Stomach (tissue), 9 donors: ENCODE results near the gene DIS3L2. TPM values are rescaled to one million over a fixed set of nuclear protein-coding genes. Genes with fewer than 3 reads are reported as not detected.

ENCODE experiments used
- DNase-seq, 2 donors: peaks; one replicate each; pipeline versions ENCODE4 v3.0.0 to v3.0.0-alpha.2; 2013 to 2019
- H3K27ac ChIP-seq, 5 donors: fragments of 200-600 bp in 4 of 5; sonication (generic) in 4 of 5; one replicate each; pipeline ENCODE4 v1.5.1; 2013 to 2019; ENCODE audit warnings: mild to moderate bottlenecking in 1 of 5, moderate library complexity in 1 of 5
- H3K27me3 ChIP-seq, 3 donors: fragments of 200-600 bp; sonication (generic); one replicate each; pipeline ENCODE4 v1.5.1; 2017 to 2019; ENCODE audit warnings: mixed run types in 1 of 3
- H3K36me3 ChIP-seq, 4 donors: fragments of 200-600 bp; sonication (generic); 1 replicate in 3 of 4; 2 replicates in 1 of 4; pipeline ENCODE4 v1.5.1; 2016 to 2019
- H3K4me1 ChIP-seq, 4 donors: fragments of 200-600 bp; sonication (generic); one replicate each; pipeline ENCODE4 v1.5.1; 2016 to 2019
- H3K4me3 ChIP-seq, 4 donors: fragments of 200-600 bp; sonication (generic) in 3 of 4; one replicate each; pipeline ENCODE4 v1.5.1; 2016 to 2019; ENCODE audit warnings: mild to moderate bottlenecking in 1 of 4
- H3K9me3 ChIP-seq, 4 donors: fragments of 200-600 bp; sonication (generic); one replicate each; pipeline ENCODE4 v1.5.1; 2016 to 2019
- EP300 ChIP-seq: sonication (generic); formaldehyde crosslinking; IDR thresholded peaks from one replicate; pipeline ENCODE4 v1.6.1; 2017; ENCODE audit warnings: antibody characterized with exemption
- POLR2A ChIP-seq, 4 donors: fragments of 450-650 bp; IDR thresholded peaks; one replicate each; pipeline ENCODE4 v1.6.1; 2016; ENCODE audit warnings: antibody characterized with exemption in 4 of 4, control low read depth in 2 of 4, mild to moderate bottlenecking in 1 of 4, moderate library complexity in 1 of 4
- POLR2AphosphoS5 ChIP-seq, 3 donors: sonication (generic); formaldehyde crosslinking; IDR thresholded peaks; one replicate each; pipeline ENCODE4 v1.6.1; 2016; ENCODE audit warnings: antibody characterized with exemption in 3 of 3
- WGBS, 5 donors: extraction: QIAGEN DNeasy Blood & Tissue Kit in 3 of 5; methylation state at CpG; one replicate each; pipeline versions ENCODE4 v1.1.5 to v1.1.7; 2013 to 2018; 5-methylcytosine and 5-hydroxymethylcytosine counted together
- intact Hi-C: fragments of 100-400 bp; cut with DNase I; formaldehyde crosslinking; loops from one replicate; pipeline ENCODE4 v1.15.1; 2023; ENCODE audit warnings: low total_unique reads
- polyA plus RNA-seq, 3 donors: library from polyadenylated mRNA; stranded (reverse); fragments of 200-250 nt; gene quantifications; one replicate each; pipeline ENCODE4 v1.2.3, GENCODE V29; 2013
- total RNA-seq, 5 donors: library from RNA; depleted of rRNA; stranded (reverse); fragments of >200 nt; gene quantifications; one replicate each; pipeline versions ENCODE4 v1.1.0 to v1.2.3, GENCODE V29; 2014 to 2016
- TF ChIP-seq, protein P1 (sequence below), 7 experiments: fragments of 450-650 bp in 4 of 7; fragments of 200-600 bp in 3 of 7; sonication (generic) in 3 of 7; IDR thresholded peaks; one replicate each; pipeline ENCODE4 v1.5.1; 2016 to 2019; ENCODE audit warnings: antibody characterized with exemption in 7 of 7, control low read depth in 2 of 7, mild to moderate bottlenecking in 1 of 7
- donor health status: healthy with polysubstance abuse.
- donor health status: Bipolar disorder and iron deficiency.
- donor health status: healthy.

Gene DIS3L2
- total and polyA plus RNA-seq, 8 donors: 10.4 to 124 (median 26.8) TPM

DNA sequence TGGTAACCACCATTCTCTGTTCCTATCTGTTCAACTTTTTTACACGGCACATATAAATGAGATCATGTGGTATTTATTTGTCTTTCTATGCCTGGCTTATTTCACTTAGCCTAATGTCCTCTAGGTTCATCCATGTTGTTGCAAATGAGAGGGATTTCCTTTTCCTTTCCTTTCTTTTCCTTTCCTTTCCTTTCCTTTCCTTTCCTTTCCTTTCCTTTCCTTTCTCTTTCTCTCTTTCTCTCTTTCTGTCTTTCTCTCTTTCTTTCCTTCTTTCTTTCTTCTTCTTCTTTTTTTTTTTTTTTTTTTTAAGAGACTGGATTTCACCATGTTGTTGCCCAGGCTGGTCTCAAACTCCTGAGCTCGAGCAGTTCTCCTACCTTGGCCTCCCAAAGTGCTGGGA, 38.9 kb downstream of the DIS3L2 start:
- Histone ChIP-seq H3K36me3 (no peaks in the 10 kb centered on the region), H3K27me3 (no peaks in the 10 kb centered on the region), H3K4me3 (no peak overlapping the region), H3K4me1 (peaks cover 0 to 23% (median 8%) of the 10 kb centered on the region in 4 donors), H3K9me3 (no peaks in the 10 kb centered on the region), H3K27ac (no peak overlapping the region)
- WGBS, 5 donors: 93 to 98% (median 94%) methylated on average over 2 of the region's 2 CpGs
- TF ChIP-seq, protein P1, sequence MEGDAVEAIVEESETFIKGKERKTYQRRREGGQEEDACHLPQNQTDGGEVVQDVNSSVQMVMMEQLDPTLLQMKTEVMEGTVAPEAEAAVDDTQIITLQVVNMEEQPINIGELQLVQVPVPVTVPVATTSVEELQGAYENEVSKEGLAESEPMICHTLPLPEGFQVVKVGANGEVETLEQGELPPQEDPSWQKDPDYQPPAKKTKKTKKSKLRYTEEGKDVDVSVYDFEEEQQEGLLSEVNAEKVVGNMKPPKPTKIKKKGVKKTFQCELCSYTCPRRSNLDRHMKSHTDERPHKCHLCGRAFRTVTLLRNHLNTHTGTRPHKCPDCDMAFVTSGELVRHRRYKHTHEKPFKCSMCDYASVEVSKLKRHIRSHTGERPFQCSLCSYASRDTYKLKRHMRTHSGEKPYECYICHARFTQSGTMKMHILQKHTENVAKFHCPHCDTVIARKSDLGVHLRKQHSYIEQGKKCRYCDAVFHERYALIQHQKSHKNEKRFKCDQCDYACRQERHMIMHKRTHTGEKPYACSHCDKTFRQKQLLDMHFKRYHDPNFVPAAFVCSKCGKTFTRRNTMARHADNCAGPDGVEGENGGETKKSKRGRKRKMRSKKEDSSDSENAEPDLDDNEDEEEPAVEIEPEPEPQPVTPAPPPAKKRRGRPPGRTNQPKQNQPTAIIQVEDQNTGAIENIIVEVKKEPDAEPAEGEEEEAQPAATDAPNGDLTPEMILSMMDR (IDR thresholded peaks at IDR 0.05): no peak
- TF ChIP-seq POLR2A (IDR thresholded peaks at IDR 0.05): no peak
- no peak for TF ChIP-seq POLR2AphosphoS5 (IDR thresholded peaks at IDR 0.05)
- no peak for TF ChIP-seq EP300
- no peak for DNase-seq
- intact Hi-C loops: no loop called here

- no peak for DNase-seq
Measured at GRCh38 chr2:232001073-232001472, 39.6 kb downstream of the DIS3L2 start.

DNA sequence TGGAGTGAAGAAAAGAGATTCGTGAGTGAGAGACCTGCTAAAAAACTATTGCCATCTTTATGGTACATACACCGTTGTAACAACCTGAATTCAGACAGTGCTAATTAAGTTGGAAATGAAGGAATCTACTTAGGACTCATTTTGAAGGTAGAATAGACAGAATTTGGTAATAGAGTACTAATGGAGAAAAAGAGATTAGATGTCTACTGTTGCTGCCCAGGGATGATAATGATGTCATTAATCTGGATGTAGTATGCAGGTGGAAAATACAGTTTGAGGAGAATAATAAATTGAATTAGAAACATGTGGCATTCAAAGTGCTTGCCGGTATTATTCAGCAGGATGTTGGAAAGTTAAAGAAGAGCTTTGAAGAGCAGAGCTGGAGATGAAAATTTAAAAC, 44.7 kb downstream of the DIS3L2 start:
- no peak overlapping the region for H3K27ac ChIP-seq
- 94 to 99% (median 98%) methylated on average over 3 of the region's 3 CpGs for WGBS, 5 donors
- TF ChIP-seq POLR2AphosphoS5 (IDR thresholded peaks at IDR 0.05) (no peak), POLR2A (IDR thresholded peaks at IDR 0.05) (no peak), EP300 (no peak)
- TF ChIP-seq, protein P1 (IDR thresholded peaks at IDR 0.05): no peak
- H3K27me3 ChIP-seq: no peaks in the 10 kb centered on the region
- peaks cover 0 to 9% (median 3%) of the 10 kb centered on the region in 4 donors for H3K4me1 ChIP-seq
- no peak for DNase-seq
- no peaks in the 10 kb centered on the region for H3K36me3 ChIP-seq
- no peak overlapping the region for H3K4me3 ChIP-seq
- intact Hi-C loops: no loop called here
- H3K9me3 ChIP-seq: no peaks in the 10 kb centered on the region

More at GRCh38 chr2:232001073-232001472, 39.6 kb downstream of the DIS3L2 start:
- 49 to 72% (median 61%) methylated on average over 1 of the region's 1 CpG for WGBS, 5 donors
- Histone ChIP-seq H3K4me3 (no peak overlapping the region), H3K27ac (no peak overlapping the region), H3K27me3 (no peaks in the 10 kb centered on the region), H3K9me3 (no peaks in the 10 kb centered on the region), H3K4me1 (peaks cover 0 to 23% (median 8%) of the 10 kb centered on the region in 4 donors), H3K36me3 (no peaks in the 10 kb centered on the region)
- TF ChIP-seq EP300 (no peak), POLR2AphosphoS5 (IDR thresholded peaks at IDR 0.05) (no peak), POLR2A (IDR thresholded peaks at IDR 0.05) (no peak)
- TF ChIP-seq, protein P1 (IDR thresholded peaks at IDR 0.05): no peak
- intact Hi-C loops: no loop called here

GRCh38 chr2:232008907-232009638, 47.6 kb downstream of the DIS3L2 start:
- Histone ChIP-seq H3K36me3 (no peaks in the 10 kb centered on the region), H3K4me3 (no peak overlapping the region), H3K9me3 (no peaks in the 10 kb centered on the region), H3K27me3 (no peaks in the 10 kb centered on the region), H3K27ac (no peak overlapping the region), H3K4me1 (peaks cover 0 to 16% (median 6%) of the 10 kb centered on the region in 4 donors)
- no peak for DNase-seq
- 83 to 86% (median 84%) methylated on average over 4 of the region's 4 CpGs for WGBS, 5 donors
- intact Hi-C loops: no loop called here
- no peak for TF ChIP-seq POLR2AphosphoS5 (IDR thresholded peaks at IDR 0.05)
- no peak for TF ChIP-seq POLR2A (IDR thresholded peaks at IDR 0.05)
- TF ChIP-seq, protein P1 (IDR thresholded peaks at IDR 0.05): no peak
- no peak for TF ChIP-seq EP300
